HCT116 (cell line): ENCODE data around the gene ARMH4. TPM values are rescaled to one million over a fixed set of nuclear protein-coding genes. Genes with fewer than 3 reads are reported as not detected.

Experiments used
- ATAC-seq: fragments of 200-7000 bp; cut with Tn5 transposase; 2 replicates; pipeline ENCODE4 v1.9.1; 2020; ENCODE audit warnings: mild to moderate bottlenecking, moderate library complexity
- BruUV-seq: library from RNA; stranded (reverse); fragments of 400-500 nt; replicated peaks from 2 replicates; lab custom pipeline; 2021; lab: Mats Ljungman, UMichigan
- CTCF ChIA-PET: fragments of 300-600 bp; sonication (Branson Sonifier 250); formaldehyde crosslinking; loops from one replicate; lab custom pipeline; 2021; ENCODE audit warnings: antibody characterized with exemption; lab: Charles Lee
- POLR2A ChIA-PET: fragments of 300-600, 350-600 bp; sonication (Branson Sonifier 250); formaldehyde crosslinking; loops from one replicate; lab custom pipeline; 2021; ENCODE audit warnings: antibody characterized with exemption; lab: Charles Lee
- RAD21 ChIA-PET, 2 experiments: fragments of 300-600 bp; sonication (Branson Sonifier 250); formaldehyde crosslinking; loops; one replicate each; lab custom pipeline; 2023; ENCODE audit warnings: low total read pairs in 2 of 2; ENCODE audit not compliant: uncharacterized antibody in 2 of 2, unreplicated experiment in 2 of 2, low non-redundant PET in 1 of 2; lab: Charles Lee
- DNase-seq: peaks from one replicate; pipeline ENCODE4 v3.0.0-alpha.2; 2010; ENCODE audit warnings: low read depth, low spot score
- H2AFZ ChIP-seq: fragments of 200-600 bp; shearing (Covaris generic), sonication (generic); 2 replicates; pipeline ENCODE4 v1.6.1; 2017; ENCODE audit warnings: low read depth, mixed run types, mixed read lengths, antibody characterized with exemption, low read length; ENCODE audit not compliant: poor library complexity, severe bottlenecking
- H3K27ac ChIP-seq: 2 replicates; pipeline ENCODE4 v1.5.1; 2012; ENCODE audit warnings: low read depth, low read length
- H3K27me3 ChIP-seq: fragments of 200-600 bp; sonication (generic); 2 replicates; pipeline ENCODE4 v1.6.1; 2016; ENCODE audit warnings: mixed run types, low read length, mixed read lengths; ENCODE audit not compliant: insufficient read depth
- H3K36me3 ChIP-seq, 2 experiments: fragments of 200-500 bp in 1 of 2; fragments of 200-600 bp in 1 of 2; sonication (Bioruptor generic) in 1 of 2; sonication (generic) in 1 of 2; 2 replicates each; pipeline versions ENCODE4 v1.5.1 to v1.6.1; 2014 to 2016; ENCODE audit warnings: low read length in 2 of 2, inconsistent platforms in 1 of 2, mixed read lengths in 1 of 2, mixed run types in 1 of 2; ENCODE audit not compliant: insufficient read depth in 2 of 2, control insufficient read depth in 1 of 2
- H3K4me1 ChIP-seq, 2 experiments: fragments of 200-600 bp in 1 of 2; sonication (generic) in 1 of 2; 2 replicates each; pipeline versions ENCODE4 v1.5.1 to v1.6.1; 2012 to 2017; ENCODE audit warnings: low read length in 2 of 2, inconsistent platforms in 1 of 2, mild to moderate bottlenecking in 1 of 2, mixed read lengths in 1 of 2, mixed run types in 1 of 2, moderate library complexity in 1 of 2; ENCODE audit not compliant: insufficient read depth in 2 of 2, control insufficient read depth in 1 of 2
- H3K4me2 ChIP-seq: fragments of 200-600 bp; sonication (generic); 2 replicates; pipeline ENCODE4 v1.6.1; 2017; ENCODE audit warnings: mixed run types, low read length, mixed read lengths
- H3K4me3 ChIP-seq, 2 experiments: fragments of 200-600 bp in 1 of 2; sonication (generic) in 1 of 2; replicated peaks in 1 of 2; 2 replicates each; pipeline ENCODE4 v1.5.1; 2011 to 2016; ENCODE audit warnings: low read length in 2 of 2, control low read depth in 1 of 2, low read depth in 1 of 2, mild to moderate bottlenecking in 1 of 2, mixed read lengths in 1 of 2, mixed run types in 1 of 2
- H3K79me2 ChIP-seq: fragments of 200-600 bp; sonication (generic); 2 replicates; pipeline ENCODE4 v1.6.1; 2017; ENCODE audit warnings: mild to moderate bottlenecking, mixed run types, low read length, moderate library complexity, mixed read lengths; ENCODE audit not compliant: insufficient read depth
- H3K9ac ChIP-seq: fragments of 200-600 bp; sonication (generic); 2 replicates; pipeline ENCODE4 v1.6.1; 2016; ENCODE audit warnings: low read length, mixed read lengths
- H3K9me2 ChIP-seq: fragments of 200-600 bp; sonication (generic), shearing (Covaris generic); 2 replicates; pipeline ENCODE4 v1.6.1; 2017; ENCODE audit warnings: mixed run types, mild to moderate bottlenecking, moderate library complexity; ENCODE audit not compliant: insufficient read depth
- H3K9me3 ChIP-seq, 2 experiments: fragments of 200-500 bp in 1 of 2; fragments of 200-600 bp in 1 of 2; sonication (Bioruptor generic) in 1 of 2; sonication (generic) in 1 of 2; 2 replicates each; pipeline ENCODE4 v1.6.1; 2014 to 2017; ENCODE audit warnings: low read length in 2 of 2, mixed read lengths in 2 of 2, inconsistent platforms in 1 of 2, low read depth in 1 of 2, mild to moderate bottlenecking in 1 of 2, mixed run types in 1 of 2, moderate library complexity in 1 of 2; ENCODE audit not compliant: control insufficient read depth in 1 of 2, insufficient read depth in 1 of 2
- H4K20me1 ChIP-seq: fragments of 200-600 bp; sonication (generic), shearing (Covaris generic); 2 replicates; pipeline ENCODE4 v1.6.1; 2017; ENCODE audit warnings: mixed run types, mild to moderate bottlenecking, moderate library complexity; ENCODE audit not compliant: insufficient read depth
- ATF3 ChIP-seq: IDR thresholded peaks from 2 replicates; pipeline ENCODE4 v1.6.1; 2012
- EZH2 ChIP-seq: fragments of 200-600 bp; sonication (generic); IDR thresholded peaks from 2 replicates; pipeline ENCODE4 v1.6.1; 2017; ENCODE audit warnings: antibody characterized with exemption, mixed run types
- JUND ChIP-seq: IDR thresholded peaks from 2 replicates; pipeline ENCODE4 v1.6.1; 2012
- ZBTB33 ChIP-seq: IDR thresholded peaks from 2 replicates; pipeline ENCODE4 v1.6.1; 2011; ENCODE audit warnings: mild to moderate bottlenecking, low read length, moderate library complexity; ENCODE audit not compliant: insufficient replicate concordance; ENCODE audit errors: extremely low read depth
- intact Hi-C: fragments of 100-400 bp; cut with micrococcal nuclease; formaldehyde crosslinking; loops from 2 replicates; pipeline ENCODE4 v1.10.0; 2022
- total RNA-seq: library from RNA; stranded (reverse); gene quantifications from one replicate; pipeline ENCODE4 v1.2.1, GENCODE V29; 2021; ENCODE audit not compliant: unreplicated experiment

ARMH4 gene
- total RNA-seq, 1 experiment from 2014 or later = 1.7 TPM

- TF ChIP-seq ZBTB33 (no peak), EZH2 (no peak)
Measured at GRCh38 chr14:58082491-58083098, 69.4 kb downstream of the ARMH4 start (continued).

DNA sequence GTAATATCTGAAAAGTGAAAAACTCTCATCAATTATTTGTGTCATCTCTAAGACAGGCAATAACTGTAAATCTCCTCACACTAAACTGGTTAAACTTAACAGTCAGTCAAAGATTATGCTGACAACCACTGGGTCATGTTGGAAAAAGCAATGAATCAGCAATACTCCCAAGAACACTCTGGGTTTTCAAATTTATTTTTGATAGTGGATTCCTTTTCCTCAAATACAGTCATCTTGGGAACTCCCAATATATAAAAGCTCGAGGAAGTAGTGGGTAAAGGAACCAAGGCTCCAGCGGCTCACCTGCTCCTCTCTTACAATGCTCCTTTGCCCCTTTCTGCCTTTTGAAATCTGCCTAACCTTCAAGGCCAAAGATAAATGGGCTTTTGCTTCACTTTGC lies 70.0 kb downstream of the ARMH4 start:
- Histone ChIP-seq H3K9me2 (no peaks in the 10 kb centered on the region), H3K4me1 (peaks cover 18 to 28% of the 10 kb centered on the region in 2 experiments), H3K79me2 (no peaks in the 10 kb centered on the region), H3K4me3 (peak overlapping the region in 1 of 2 experiments; percentile 8; a peak in 1 of 4 replicates), H4K20me1 (no peaks in the 10 kb centered on the region), H3K9ac (peak overlapping the region; percentile 16; the same call in 1 of the 2 replicates), H3K36me3 (no peaks in the 10 kb centered on the region), H3K9me3 (no peaks in the 10 kb centered on the region), H3K4me2 (peak overlapping the region; percentile 62), H3K27me3 (no peaks in the 10 kb centered on the region), H2AFZ (peak overlapping the region; percentile 92), H3K27ac (peak overlapping the region; percentile 64; the same call in 1 of the 2 replicates)
- peak; percentile 26 for ATAC-seq
- POLR2A ChIA-PET = interaction anchor here (1.3 kb wide), 1 partner anchor 117 kb away, joined by 3 read pairs; no protein-coding TSS in a partner anchor
- TF ChIP-seq JUND (no peak), ATF3 (no peak)
- no peak for DNase-seq
- intact Hi-C loops = no loop called here
- RAD21 ChIA-PET = no interaction called here
- CTCF ChIA-PET = interaction anchor here (1.7 kb wide), 1 partner anchor 8 kb away, joined by 6 read pairs; no protein-coding TSS in a partner anchor
- no TSS peak for BruUV-seq
